Adrenal gland (tissue), 5 donors: ENCODE results near the gene MRPS30.

Source experiments
- POLR2A ChIP-seq, 2 donors: fragments of 450-650 bp; IDR thresholded peaks; one replicate each; pipeline ENCODE4 v1.6.1; 2017; ENCODE audit warnings: antibody characterized with exemption in 2 of 2, mild to moderate bottlenecking in 2 of 2, moderate library complexity in 1 of 2
- TF ChIP-seq, protein P1 (sequence below), 6 experiments: fragments of 450-650 bp in 4 of 6; fragments of 200-600 bp in 2 of 6; sonication (generic) in 1 of 6; IDR thresholded peaks; 1 replicate in 5 of 6; 2 replicates in 1 of 6; pipeline versions ENCODE4 v1.5.1 to v1.8.0; 2016 to 2021; ENCODE audit warnings: antibody characterized with exemption in 6 of 6, mild to moderate bottlenecking in 2 of 6, moderate library complexity in 1 of 6
- donor health status: DM: no; HTN: no; CAD: no.

DNA sequence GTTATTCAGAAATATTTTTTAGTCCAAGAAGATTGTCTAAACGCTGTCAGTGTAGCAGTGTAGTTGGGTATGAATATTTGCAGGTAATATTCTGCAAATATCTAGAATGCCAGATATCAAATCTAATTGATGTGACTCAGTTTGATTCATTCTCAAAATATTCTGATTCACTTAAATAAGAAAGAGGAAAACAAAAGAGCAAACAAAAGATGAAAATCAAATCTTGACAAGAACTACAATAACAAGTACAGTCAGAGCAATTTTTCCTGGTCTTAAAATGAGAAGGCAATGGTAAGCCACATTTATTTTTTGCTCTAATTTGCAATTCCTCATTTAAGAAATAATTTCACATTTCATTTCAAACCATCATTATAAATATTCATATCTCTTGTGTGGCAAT lies 36.0 kb downstream of the MRPS30 start:
- TF ChIP-seq, protein P1, sequence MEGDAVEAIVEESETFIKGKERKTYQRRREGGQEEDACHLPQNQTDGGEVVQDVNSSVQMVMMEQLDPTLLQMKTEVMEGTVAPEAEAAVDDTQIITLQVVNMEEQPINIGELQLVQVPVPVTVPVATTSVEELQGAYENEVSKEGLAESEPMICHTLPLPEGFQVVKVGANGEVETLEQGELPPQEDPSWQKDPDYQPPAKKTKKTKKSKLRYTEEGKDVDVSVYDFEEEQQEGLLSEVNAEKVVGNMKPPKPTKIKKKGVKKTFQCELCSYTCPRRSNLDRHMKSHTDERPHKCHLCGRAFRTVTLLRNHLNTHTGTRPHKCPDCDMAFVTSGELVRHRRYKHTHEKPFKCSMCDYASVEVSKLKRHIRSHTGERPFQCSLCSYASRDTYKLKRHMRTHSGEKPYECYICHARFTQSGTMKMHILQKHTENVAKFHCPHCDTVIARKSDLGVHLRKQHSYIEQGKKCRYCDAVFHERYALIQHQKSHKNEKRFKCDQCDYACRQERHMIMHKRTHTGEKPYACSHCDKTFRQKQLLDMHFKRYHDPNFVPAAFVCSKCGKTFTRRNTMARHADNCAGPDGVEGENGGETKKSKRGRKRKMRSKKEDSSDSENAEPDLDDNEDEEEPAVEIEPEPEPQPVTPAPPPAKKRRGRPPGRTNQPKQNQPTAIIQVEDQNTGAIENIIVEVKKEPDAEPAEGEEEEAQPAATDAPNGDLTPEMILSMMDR (IDR thresholded peaks at IDR 0.05), result no peak
- no peak for TF ChIP-seq POLR2A (IDR thresholded peaks at IDR 0.05)
